SKM-1 treated with dmso at 0.1 percent for 144 hours (cell line): ENCODE measurements around the gene HOXC9.

Experiments
- DNase-seq: peaks from one replicate; lab custom pipeline; 2025; ENCODE audit not compliant: unreplicated experiment; lab: John Stamatoyannopoulos, UW

The HOXC9 gene

GRCh38 chr12:54000116-54001114 is at the start of gene HOXC9:
TSS of gene HOXC9 (plus strand) at chr12:54000161. CDS start at chr12:54000189, 28 bp downstream.
- no peak for DNase-seq

GRCh38 chr12:53950437-53950773 is 49.6 kb upstream of the HOXC9 start:
- DNase-seq: no peak

- no peak for DNase-seq
Observed at GRCh38 chr12:53950789-53951576, 49.0 kb upstream of the HOXC9 start.

- no peak for DNase-seq
Observed at GRCh38 chr12:53951577-53952334, 48.2 kb upstream of the HOXC9 start.

- no peak for DNase-seq
Observed at GRCh38 chr12:53952335-53952694, 47.6 kb upstream of the HOXC9 start.

- no peak for DNase-seq
Observed at GRCh38 chr12:53952871-53953734, 46.9 kb upstream of the HOXC9 start.

GRCh38 chr12:53953831-53954693 is 45.9 kb upstream of the HOXC9 start:
- DNase-seq: no peak

- no peak for DNase-seq
Observed at GRCh38 chr12:53954694-53955035, 45.3 kb upstream of the HOXC9 start, which contains the start of gene HOXC12. TSS of gene HOXC12 (plus strand) at chr12:53954903. CDS start at chr12:53954930, 27 bp downstream.

- no peak for DNase-seq
Observed at GRCh38 chr12:53955036-53955775, 44.8 kb upstream of the HOXC9 start.

- DNase-seq: no peak
Observed at GRCh38 chr12:53955776-53956250, 44.1 kb upstream of the HOXC9 start.

GRCh38 chr12:53956251-53956887 is 43.6 kb upstream of the HOXC9 start:
- no peak for DNase-seq

GRCh38 chr12:53956914-53957536 is 42.9 kb upstream of the HOXC9 start:
- DNase-seq: no peak

- no peak for DNase-seq
Observed at GRCh38 chr12:53958128-53958527, 41.8 kb upstream of the HOXC9 start.

GRCh38 chr12:53959314-53959713 is 40.6 kb upstream of the HOXC9 start:
- no peak for DNase-seq

GRCh38 chr12:53960187-53961024 is 39.6 kb upstream of the HOXC9 start:
- DNase-seq: no peak

- DNase-seq: no peak
Observed at GRCh38 chr12:53961025-53961761, 38.8 kb upstream of the HOXC9 start.
